ENCODE results near the gene ODAD4.
"Not testable (repeated sequence)": the region's sequence is repeated elsewhere in the genome, so short reads cannot be mapped to it uniquely, and the experiment has no call there.

ODAD4 gene

GRCh38 chr17:41920580-41920955, 9.8 kb upstream of the ODAD4 start:
- no peak for ATAC-seq
- no peaks in the 10 kb centered on the region for H3K27me3 Mint-ChIP-seq
- no peak overlapping the region for H3K4me3 Mint-ChIP-seq
- peaks cover 19% of the 10 kb centered on the region for H3K4me1 Mint-ChIP-seq
- H3K9me3 Mint-ChIP-seq = no peaks in the 10 kb centered on the region
- H3K27ac Mint-ChIP-seq = no peak overlapping the region
- peaks cover 5% of the 10 kb centered on the region for H3K36me3 Mint-ChIP-seq

GRCh38 chr17:41925991-41926590, 4.3 kb upstream of the ODAD4 start:
- no peaks in the 10 kb centered on the region for H3K27me3 Mint-ChIP-seq
- H3K4me3 Mint-ChIP-seq = no peak overlapping the region
- no peak overlapping the region for H3K27ac Mint-ChIP-seq
- no peak for ATAC-seq
- H3K36me3 Mint-ChIP-seq = no peaks in the 10 kb centered on the region
- no peaks in the 10 kb centered on the region for H3K9me3 Mint-ChIP-seq
- H3K4me1 Mint-ChIP-seq = peaks cover 18% of the 10 kb centered on the region

- Mint-ChIP-seq H3K4me3 (no peak overlapping the region), H3K27me3 (no peaks in the 10 kb centered on the region), H3K27ac (peak overlapping the region; percentile 91), H3K4me1 (peaks cover 25% of the 10 kb centered on the region), H3K36me3 (no peaks in the 10 kb centered on the region), H3K9me3 (no peaks in the 10 kb centered on the region)
- no peak for ATAC-seq
Observed at GRCh38 chr17:41928693-41929251, 1.6 kb upstream of the ODAD4 start.

- not testable (repeated sequence) for H3K27me3 Mint-ChIP-seq, H3K9me3 Mint-ChIP-seq, H3K36me3 Mint-ChIP-seq
- peak overlapping the region; percentile 98 for H3K4me3 Mint-ChIP-seq
- H3K27ac Mint-ChIP-seq = peak overlapping the region; percentile 91
- peak; percentile 67 for ATAC-seq
- H3K4me1 Mint-ChIP-seq = peaks cover 25% of the 10 kb centered on the region
Observed at GRCh38 chr17:41930833-41931156, 378 bp downstream of the ODAD4 start.

GRCh38 chr17:41931715-41932114, 1.3 kb downstream of the ODAD4 start:
- not testable (repeated sequence) for H3K9me3 Mint-ChIP-seq, H3K27me3 Mint-ChIP-seq, H3K36me3 Mint-ChIP-seq, H3K27ac Mint-ChIP-seq, H3K4me3 Mint-ChIP-seq, ATAC-seq
- peaks cover 25% of the 10 kb centered on the region for H3K4me1 Mint-ChIP-seq

GRCh38 chr17:41932816-41933389, 2.5 kb downstream of the ODAD4 start:
- H3K36me3 Mint-ChIP-seq = no peaks in the 10 kb centered on the region
- H3K27ac Mint-ChIP-seq = peak overlapping the region; percentile 50
- no peak for ATAC-seq
- no peaks in the 10 kb centered on the region for H3K27me3 Mint-ChIP-seq
- H3K4me3 Mint-ChIP-seq = no peak overlapping the region
- peaks cover 25% of the 10 kb centered on the region for H3K4me1 Mint-ChIP-seq
- H3K9me3 Mint-ChIP-seq = no peaks in the 10 kb centered on the region

GRCh38 chr17:41935641-41936040, 5.2 kb downstream of the ODAD4 start:
- H3K27me3 Mint-ChIP-seq = peaks cover 12% of the 10 kb centered on the region
- H3K4me1 Mint-ChIP-seq = peaks cover 7% of the 10 kb centered on the region
- H3K4me3 Mint-ChIP-seq = no peak overlapping the region
- H3K27ac Mint-ChIP-seq = no peak overlapping the region
- H3K36me3 Mint-ChIP-seq = no peaks in the 10 kb centered on the region
- H3K9me3 Mint-ChIP-seq = no peaks in the 10 kb centered on the region
- ATAC-seq = no peak

- H3K9me3 Mint-ChIP-seq = no peaks in the 10 kb centered on the region
- no peak overlapping the region for H3K27ac Mint-ChIP-seq
- H3K4me1 Mint-ChIP-seq = no peaks in the 10 kb centered on the region
- ATAC-seq = no peak
- H3K27me3 Mint-ChIP-seq = peaks cover 22% of the 10 kb centered on the region
- no peak overlapping the region for H3K4me3 Mint-ChIP-seq
- H3K36me3 Mint-ChIP-seq = no peaks in the 10 kb centered on the region
Observed at GRCh38 chr17:41937970-41938954, 7.8 kb downstream of the ODAD4 start.

- Mint-ChIP-seq H3K27ac (no peak overlapping the region), H3K36me3 (no peaks in the 10 kb centered on the region), H3K4me3 (no peak overlapping the region), H3K27me3 (peaks cover 22% of the 10 kb centered on the region), H3K9me3 (no peaks in the 10 kb centered on the region), H3K4me1 (no peaks in the 10 kb centered on the region)
- no peak for ATAC-seq
Observed at GRCh38 chr17:41939044-41939692, 8.8 kb downstream of the ODAD4 start.

GRCh38 chr17:41939693-41940090, 9.3 kb downstream of the ODAD4 start:
- ATAC-seq = no peak
- Mint-ChIP-seq H3K4me1 (no peaks in the 10 kb centered on the region), H3K36me3 (no peaks in the 10 kb centered on the region), H3K27me3 (peaks cover 22% of the 10 kb centered on the region), H3K9me3 (no peaks in the 10 kb centered on the region), H3K4me3 (no peak overlapping the region), H3K27ac (no peak overlapping the region)

- Mint-ChIP-seq H3K4me3 (no peak overlapping the region), H3K36me3 (no peaks in the 10 kb centered on the region), H3K27ac (no peak overlapping the region), H3K27me3 (peaks cover 22% of the 10 kb centered on the region), H3K4me1 (no peaks in the 10 kb centered on the region), H3K9me3 (no peaks in the 10 kb centered on the region)
- ATAC-seq = no peak
Observed at GRCh38 chr17:41941168-41941567, 10.8 kb downstream of the ODAD4 start.

- Mint-ChIP-seq H3K27ac (no peak overlapping the region), H3K27me3 (peaks cover 22% of the 10 kb centered on the region), H3K36me3 (no peaks in the 10 kb centered on the region), H3K4me1 (no peaks in the 10 kb centered on the region), H3K9me3 (no peaks in the 10 kb centered on the region), H3K4me3 (no peak overlapping the region)
- ATAC-seq = no peak
Observed at GRCh38 chr17:41942626-41943373, 12.4 kb downstream of the ODAD4 start.

- Mint-ChIP-seq H3K4me1 (no peaks in the 10 kb centered on the region), H3K27me3 (peaks cover 16% of the 10 kb centered on the region), H3K36me3 (no peaks in the 10 kb centered on the region), H3K9me3 (no peaks in the 10 kb centered on the region), H3K27ac (no peak overlapping the region), H3K4me3 (no peak overlapping the region)
- ATAC-seq = no peak
Observed at GRCh38 chr17:41943492-41943891, 13.1 kb downstream of the ODAD4 start.

- Mint-ChIP-seq H3K4me1 (no peaks in the 10 kb centered on the region), H3K36me3 (no peaks in the 10 kb centered on the region), H3K27me3 (peaks cover 13% of the 10 kb centered on the region), H3K4me3 (no peak overlapping the region), H3K9me3 (no peaks in the 10 kb centered on the region), H3K27ac (no peak overlapping the region)
- ATAC-seq = no peak
Observed at GRCh38 chr17:41944943-41945342, 14.5 kb downstream of the ODAD4 start.
